Hematopoietic multipotent progenitor cell (in vitro differentiated cells): ENCODE data around the gene CTSG. TPM values are rescaled to one million over a fixed set of nuclear protein-coding genes. Genes with fewer than 3 reads are reported as not detected.
"Not testable (repeated sequence)": the region's sequence is repeated elsewhere in the genome, so short reads cannot be mapped to it uniquely, and the experiment has no call there.

Source experiments
- DNase-seq, 3 donors: peaks; one replicate each; pipeline ENCODE4 v3.0.0-alpha.2; 2011 to 2015; ENCODE audit warnings: low read depth in 2 of 3, low spot score in 2 of 3
- total RNA-seq: library from RNA; depleted of rRNA; stranded (reverse); fragments of >200 nt; gene quantifications from one replicate; pipeline ENCODE4 v1.2.3, GENCODE V29; 2012

CTSG gene
- total RNA-seq, 1 donor, result 7.5 TPM

GRCh38 chr14:24549064-24549463 lies 27.0 kb downstream of the CTSG start:
- not testable (repeated sequence) for DNase-seq

DNA sequence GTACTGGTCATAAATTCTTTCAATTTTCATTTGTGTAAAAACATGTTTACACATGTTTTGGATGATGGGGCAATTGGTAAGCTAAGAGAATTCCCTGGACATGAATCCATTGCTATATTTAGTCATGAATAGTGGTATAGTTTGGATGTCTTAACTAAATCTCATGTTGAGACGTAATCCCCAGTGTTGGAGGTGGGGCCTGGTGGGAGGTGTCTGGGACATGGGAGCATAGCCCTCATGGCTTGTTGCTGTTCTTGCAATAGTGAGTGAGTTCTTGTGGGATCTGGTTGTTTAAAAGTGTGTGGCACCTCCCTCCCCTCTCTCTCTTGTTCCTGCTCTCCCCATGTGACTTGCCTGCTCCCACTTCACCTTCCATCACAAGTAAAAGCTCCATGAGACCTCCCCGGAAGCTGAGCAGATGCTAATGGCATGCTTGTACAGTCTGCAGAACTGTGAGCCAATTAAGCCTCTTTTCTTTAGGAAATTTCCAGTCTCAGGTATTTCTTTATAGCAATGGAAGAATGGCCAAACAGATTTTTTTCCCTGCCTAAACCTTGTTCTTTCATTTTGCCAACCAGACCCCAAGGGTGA lies 33.6 kb downstream of the CTSG start:
- no peak for DNase-seq

DNA sequence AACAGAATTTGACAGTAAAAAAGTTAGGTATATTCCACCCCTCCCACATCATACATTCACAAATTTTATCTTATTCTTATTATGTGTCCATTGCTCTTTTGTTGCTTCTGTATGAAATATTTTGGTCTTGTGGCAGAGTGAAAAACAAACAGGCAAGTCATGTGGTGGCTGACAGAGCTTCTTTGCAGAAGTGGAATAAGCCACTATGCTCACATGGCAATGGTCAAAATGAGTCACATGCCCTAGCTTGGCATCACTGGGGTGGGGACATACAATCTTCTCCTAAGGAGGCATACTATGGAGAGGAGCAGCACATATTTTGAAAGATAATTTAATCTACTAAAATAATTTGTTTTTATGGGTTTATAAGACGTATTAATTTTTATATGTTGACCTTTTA lies 40.3 kb downstream of the CTSG start:
- peak in 2 of 3 donors; percentile 15 to 37 for DNase-seq

GRCh38 chr14:24534286-24534685 lies 41.8 kb downstream of the CTSG start:
- DNase-seq, result peak in 1 of 3 donors; percentile 58

DNA sequence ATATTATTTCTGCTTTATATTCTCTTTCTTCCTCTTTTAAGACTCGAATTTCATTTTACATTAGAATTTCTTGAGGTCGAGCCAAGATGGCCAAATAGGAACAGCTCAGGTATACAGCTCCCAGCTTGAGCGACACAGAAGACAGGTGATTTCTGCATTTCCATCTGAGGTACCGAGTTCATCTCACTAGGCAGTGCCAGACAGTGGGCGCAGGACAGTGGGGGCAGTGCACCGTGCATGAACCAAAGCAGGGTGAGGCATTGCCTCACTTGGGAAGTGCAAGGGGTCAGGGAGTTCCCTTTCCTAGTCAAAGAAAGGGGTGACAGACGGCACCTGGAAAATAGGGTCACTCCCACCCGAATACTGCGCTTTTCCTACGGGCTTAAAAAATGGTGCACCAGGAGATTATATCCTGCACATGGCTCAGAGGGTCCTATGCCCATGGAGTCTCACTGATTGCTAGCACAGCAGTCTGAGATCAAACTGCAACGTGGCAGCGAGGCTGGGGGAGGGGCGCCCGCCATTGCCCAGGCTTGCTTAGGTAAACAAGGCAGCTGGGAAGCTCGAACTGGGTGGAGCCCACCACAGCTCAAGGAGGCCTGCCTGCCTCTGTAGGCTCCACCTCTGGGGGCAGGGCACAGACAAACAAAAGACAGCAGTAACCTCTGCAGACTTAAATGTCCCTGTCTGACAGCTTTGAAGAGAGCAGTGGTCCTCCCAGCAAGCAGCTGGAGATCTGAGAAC lies 50.0 kb downstream of the CTSG start:
- DNase-seq, result not testable (repeated sequence)

Other genes starting within 250 kb of the CTSG start
- 3.8 TPM for gene ADCY4, start 241.2 kb downstream of the CTSG start, total RNA-seq
- gene RIPK3, start 236.3 kb downstream of the CTSG start, total RNA-seq, result 20.2 TPM
- gene NFATC4, start 208.1 kb downstream of the CTSG start, total RNA-seq, result 0.54 TPM
- gene NYNRIN, start 177.2 kb downstream of the CTSG start, total RNA-seq, result 20.2 TPM
- 0.54 TPM for gene CBLN3, start 146.6 kb downstream of the CTSG start, total RNA-seq
- gene KHNYN, start 146.3 kb downstream of the CTSG start, total RNA-seq, result 74.9 TPM
- gene SDR39U1, start 133.5 kb downstream of the CTSG start, total RNA-seq, result 39.6 TPM
- not detected for gene CMA1, start 68.0 kb downstream of the CTSG start, total RNA-seq
- gene GZMH, start 33.4 kb upstream of the CTSG start, total RNA-seq, result 0.27 TPM
- under 0.01 TPM for gene GZMB, start 57.9 kb upstream of the CTSG start, total RNA-seq